ENCODE data around the gene HAUS3.

- no peak for TF ChIP-seq CTCF (IDR thresholded peaks at IDR 0.05; ENCODE audit: low read depth, low read length, missing input control)
- TF ChIP-seq RAD21 (IDR thresholded peaks at IDR 0.05), result no peak
- no peak for TF ChIP-seq REST (IDR thresholded peaks at IDR 0.05)
Measured at GRCh38 chr4:2245057-2245786, 3.3 kb upstream of the HAUS3 start.

All from liver (tissue), 3 donors.